PC-3 (cell line): Measurements from ENCODE around the gene TEX52. TPM values are rescaled to one million over a fixed set of nuclear protein-coding genes. Genes with fewer than 3 reads are reported as not detected.

Experiments used
- ATAC-seq: fragments of 200-7000 bp; cut with Tn5 transposase; 2 replicates; pipeline ENCODE4 v1.9.1; 2020; ENCODE audit warnings: mild to moderate bottlenecking, moderate library complexity
- BruUV-seq: library from RNA; stranded (reverse); fragments of 400-500 nt; replicated peaks from 2 replicates; lab custom pipeline; 2021; lab: Mats Ljungman, UMichigan
- CTCF ChIA-PET: fragments of 300-600 bp; sonication (Branson Sonifier 250); formaldehyde crosslinking; loops from one replicate; lab custom pipeline; 2022; ENCODE audit warnings: antibody characterized with exemption; lab: Charles Lee
- POLR2A ChIA-PET: fragments of 300-600 bp; sonication (Branson Sonifier 250); formaldehyde crosslinking; loops from one replicate; lab custom pipeline; 2022; ENCODE audit warnings: antibody characterized with exemption; ENCODE audit not compliant: unreplicated experiment; lab: Charles Lee
- DNase-seq: peaks from one replicate; pipeline ENCODE4 v3.0.0-alpha.2; 2015
- H2AFZ ChIP-seq: fragments of 300-600 bp; sonication (generic); 2 replicates; pipeline ENCODE4 v1.6.0; 2016; ENCODE audit warnings: antibody characterized with exemption, low read length
- H3F3A ChIP-seq: fragments of 300-600 bp; sonication (generic); one replicate; pipeline ENCODE4 v1.6.0; 2017; ENCODE audit warnings: antibody characterized with exemption, low read length, control low read depth, mild to moderate bottlenecking; ENCODE audit not compliant: unreplicated experiment
- H3K27ac ChIP-seq: fragments of 300-600 bp; sonication (generic); 2 replicates; pipeline ENCODE4 v1.5.1; 2016; ENCODE audit warnings: mild to moderate bottlenecking, low read length
- H3K27me3 ChIP-seq: fragments of 300-600 bp; sonication (generic); 2 replicates; pipeline ENCODE4 v1.6.1; 2016; ENCODE audit warnings: low read length, mixed read lengths
- H3K36me3 ChIP-seq: fragments of 300-600 bp; sonication (generic); 2 replicates; pipeline ENCODE4 v1.6.1; 2016; ENCODE audit warnings: low read depth, mixed run types, low read length, mixed read lengths
- H3K4me1 ChIP-seq: fragments of 300-600 bp; sonication (generic); 2 replicates; pipeline ENCODE4 v1.5.1; 2016; ENCODE audit warnings: low read length; ENCODE audit not compliant: insufficient read depth
- H3K4me2 ChIP-seq: fragments of 300-600 bp; sonication (generic); 2 replicates; pipeline ENCODE4 v1.6.0; 2016; ENCODE audit warnings: low read length
- H3K4me3 ChIP-seq: fragments of 300-600 bp; sonication (generic); 2 replicates; pipeline ENCODE4 v1.5.1; 2016; ENCODE audit warnings: mild to moderate bottlenecking, low read length, mixed read lengths
- H3K79me2 ChIP-seq: fragments of 300-600 bp; sonication (generic); 2 replicates; pipeline ENCODE4 v1.6.1; 2017; ENCODE audit warnings: low read length, mixed read lengths
- H3K9ac ChIP-seq: fragments of 300-600 bp; sonication (generic); 2 replicates; pipeline ENCODE4 v1.6.0; 2016; ENCODE audit warnings: mild to moderate bottlenecking, low read length
- H3K9me2 ChIP-seq: fragments of 300-600 bp; sonication (generic); replicated peaks from 2 replicates; pipeline ENCODE4 v1.6.1; 2016; ENCODE audit warnings: mixed run types, low read length, mixed read lengths
- H3K9me3 ChIP-seq: fragments of 300-600 bp; sonication (generic); 2 replicates; pipeline ENCODE4 v1.6.1; 2016; ENCODE audit warnings: low read length, mixed read lengths
- H4K20me1 ChIP-seq: fragments of 300-600 bp; sonication (generic); 2 replicates; pipeline ENCODE4 v1.6.1; 2016; ENCODE audit warnings: low read length, mixed read lengths
- CTCF ChIP-seq: fragments of 300-600 bp; sonication (generic); conservative IDR thresholded peaks from 2 replicates; pipeline ENCODE4 v1.5.1; 2017; ENCODE audit warnings: antibody characterized with exemption, low read depth, mild to moderate bottlenecking, low read length
- EZH2 ChIP-seq: fragments of 300-600 bp; sonication (generic); IDR thresholded peaks from one replicate; pipeline ENCODE4 v1.6.1; 2017; ENCODE audit warnings: antibody characterized with exemption, mild to moderate bottlenecking, low read length; ENCODE audit not compliant: unreplicated experiment
- EZH2phosphoT487 ChIP-seq: fragments of 300-600 bp; sonication (generic); IDR thresholded peaks from 2 replicates; pipeline ENCODE4 v1.6.1; 2018; ENCODE audit warnings: mild to moderate bottlenecking, antibody characterized with exemption, low read length, borderline replicate concordance
- intact Hi-C: fragments of 100-400 bp; cut with micrococcal nuclease; formaldehyde crosslinking; loops from 2 replicates; pipeline ENCODE4 v1.9.0; 2023
- total RNA-seq: library from RNA; depleted of rRNA; stranded (reverse); fragments of >200 nt; gene quantifications from 2 replicates; pipeline ENCODE4 v1.2.3, GENCODE V29; 2014

The TEX52 gene
- total RNA-seq, 1 experiment from 2014 or later, result not detected

GRCh38 chr12:2811801-2812200 is 45.0 kb downstream of the TEX52 start:
- Histone ChIP-seq H3K4me2 (peak overlapping the region; percentile 92), H3K79me2 (peaks cover 26% of the 10 kb centered on the region), H3F3A (no peaks in the 10 kb centered on the region), H3K36me3 (no peaks in the 10 kb centered on the region), H3K4me1 (peaks cover 11% of the 10 kb centered on the region; the same call in 1 of the 2 replicates), H3K9me2 (no peaks in the 10 kb centered on the region), H3K27me3 (no peaks in the 10 kb centered on the region), H4K20me1 (no peaks in the 10 kb centered on the region), H3K27ac (no peak overlapping the region), H3K9ac (peak overlapping the region; percentile 92; the same call in 1 of the 2 replicates), H3K4me3 (peak overlapping the region; percentile 74), H2AFZ (peak overlapping the region; percentile 10; the same call in 1 of the 2 replicates), H3K9me3 (no peaks in the 10 kb centered on the region)
- DNase-seq (no peak), ATAC-seq (no peak)
- ChIA-PET POLR2A (no interaction called here), CTCF (interaction anchor here (0.5 kb wide), 1 partner anchor 229 kb away, joined by 3 read pairs; no protein-coding TSS in a partner anchor)
- TF ChIP-seq EZH2 (no peak), CTCF (no peak), EZH2phosphoT487 (no peak)
- intact Hi-C loops, result loop anchor here (1.0 to 5.0 kb wide), 3 partner anchors 16 to 71 kb away; partner anchors contain the start of genes FOXM1 and RHNO1
- no TSS peak for BruUV-seq

- ATAC-seq (no peak), DNase-seq (no peak)
- H3K36me3 ChIP-seq, result peaks cover 25% of the 10 kb centered on the region
- CTCF ChIA-PET, result no interaction called here
- TF ChIP-seq EZH2phosphoT487 (no peak), EZH2 (no peak), CTCF (no peak)
- 0 out of 2 replicates have a peak, but pooled peaks cover 2% of the 10 kb centered on the region for H3K4me1 ChIP-seq
- H3K27ac ChIP-seq, result no peak overlapping the region
- intact Hi-C loops, result no loop called here
- no peak overlapping the region for H2AFZ ChIP-seq
- H3K4me2 ChIP-seq, result no peak overlapping the region
- H3F3A ChIP-seq, result peaks cover 4% of the 10 kb centered on the region
- no peaks in the 10 kb centered on the region for H3K9me2 ChIP-seq
- H3K9me3 ChIP-seq, result no peaks in the 10 kb centered on the region
- no peaks in the 10 kb centered on the region for H3K27me3 ChIP-seq
- no peak overlapping the region for H3K4me3 ChIP-seq
- no TSS peak for BruUV-seq
- H4K20me1 ChIP-seq, result no peaks in the 10 kb centered on the region
- POLR2A ChIA-PET, result no interaction called here
- H3K9ac ChIP-seq, result no peak overlapping the region
- H3K79me2 ChIP-seq, result no peaks in the 10 kb centered on the region
Observed at GRCh38 chr12:2806700-2807099, 50.1 kb downstream of the TEX52 start.

- ChIA-PET POLR2A (no interaction called here), CTCF (no interaction called here)
- no peak overlapping the region for H3K9ac ChIP-seq
Observed at GRCh38 chr12:2805143-2805520, 51.7 kb downstream of the TEX52 start.

More at GRCh38 chr12:2805143-2805520, 51.7 kb downstream of the TEX52 start:
- H3K27ac ChIP-seq, result no peak overlapping the region
- peaks cover 40% of the 10 kb centered on the region for H3K36me3 ChIP-seq
- no peaks in the 10 kb centered on the region for H3K4me1 ChIP-seq
- no TSS peak for BruUV-seq
- H3K9me3 ChIP-seq, result no peaks in the 10 kb centered on the region
- H3K27me3 ChIP-seq, result no peaks in the 10 kb centered on the region
- H4K20me1 ChIP-seq, result no peaks in the 10 kb centered on the region
- peaks cover 4% of the 10 kb centered on the region for H3F3A ChIP-seq
- no peak for TF ChIP-seq CTCF
- TF ChIP-seq EZH2, result no peak
- no peak for TF ChIP-seq EZH2phosphoT487
- intact Hi-C loops, result no loop called here
- no peak overlapping the region for H3K4me2 ChIP-seq
- H3K9me2 ChIP-seq, result no peaks in the 10 kb centered on the region
- no peak overlapping the region for H2AFZ ChIP-seq
- no peaks in the 10 kb centered on the region for H3K79me2 ChIP-seq
- no peak overlapping the region for H3K4me3 ChIP-seq
- no peak for ATAC-seq
- no peak for DNase-seq
